HG03025 (cell line): ENCODE measurements around the gene TOB1.
A peak's percentile ranks its signal among the peaks of the same experiment; 100 is the strongest.
"Not testable (repeated sequence)": the region's sequence is repeated elsewhere in the genome, so short reads cannot be mapped to it uniquely, and the experiment has no call there.

ENCODE experiments used
- ATAC-seq: cut with Tn5 transposase; IDR thresholded peaks from one replicate; pipeline ENCODE4 v1.9.1; 2021; ENCODE audit warnings: mild to moderate bottlenecking, moderate library complexity; ENCODE audit not compliant: unreplicated experiment, low FRiP score

TOB1 gene

GRCh38 chr17:50871364-50871763 is 5.2 kb upstream of the TOB1 start:
- ATAC-seq: no peak

- ATAC-seq: no peak
Observed at GRCh38 chr17:50868602-50869001, 2.4 kb upstream of the TOB1 start.

GRCh38 chr17:50868140-50868438 is 1.9 kb upstream of the TOB1 start:
- ATAC-seq: no peak

- peak; percentile 32 for ATAC-seq
Observed at GRCh38 chr17:50867363-50868139, 1.4 kb upstream of the TOB1 start.

- ATAC-seq: peak; percentile 4
Observed at GRCh38 chr17:50866950-50867362, 802 bp upstream of the TOB1 start.

- ATAC-seq: no peak
Observed at GRCh38 chr17:50865868-50866260, 290 bp downstream of the TOB1 start.

- ATAC-seq: peak; percentile 27
Observed at GRCh38 chr17:50865060-50865867, 890 bp downstream of the TOB1 start.

- no peak for ATAC-seq
Observed at GRCh38 chr17:50864747-50865059, 1.5 kb downstream of the TOB1 start.

- no peak for ATAC-seq
Observed at GRCh38 chr17:50863931-50864330, 2.2 kb downstream of the TOB1 start.

- no peak for ATAC-seq
Observed at GRCh38 chr17:50863221-50863843, 2.8 kb downstream of the TOB1 start.

GRCh38 chr17:50861822-50862528 is 4.2 kb downstream of the TOB1 start:
- no peak for ATAC-seq

GRCh38 chr17:50861334-50861676 is 4.8 kb downstream of the TOB1 start:
- no peak for ATAC-seq

- not testable (repeated sequence) for ATAC-seq
Observed at GRCh38 chr17:50859727-50860126, 6.4 kb downstream of the TOB1 start.

- ATAC-seq: no peak
Observed at GRCh38 chr17:50858486-50859225, 7.5 kb downstream of the TOB1 start.

GRCh38 chr17:50856431-50856830 is 9.7 kb downstream of the TOB1 start:
- no peak for ATAC-seq

- no peak for ATAC-seq
Observed at GRCh38 chr17:50855708-50856330, 10.3 kb downstream of the TOB1 start.

- no peak for ATAC-seq
Observed at GRCh38 chr17:50853781-50854180, 12.4 kb downstream of the TOB1 start.

- ATAC-seq: no peak
Observed at GRCh38 chr17:50853015-50853615, 13.0 kb downstream of the TOB1 start.

- ATAC-seq: no peak
Observed at GRCh38 chr17:50850640-50851039, 15.5 kb downstream of the TOB1 start.

GRCh38 chr17:50848711-50849110 is 17.4 kb downstream of the TOB1 start:
- ATAC-seq: no peak
